OCI-LY1 (cell line): ENCODE measurements around the gene STEAP4.

ENCODE experiments used
- CTCF ChIP-seq: fragments of 200-600 bp; sonication (generic), shearing (Covaris generic); IDR thresholded peaks from 2 replicates; pipeline ENCODE4 v1.5.1; 2017; ENCODE audit warnings: mild to moderate bottlenecking, antibody characterized with exemption, low read length, moderate library complexity, mixed read lengths
- EZH2 ChIP-seq: fragments of 200-600 bp; sonication (generic), shearing (Covaris generic); IDR thresholded peaks from 2 replicates; pipeline ENCODE4 v1.8.0; 2017; ENCODE audit warnings: borderline replicate concordance, mixed run types, mild to moderate bottlenecking, antibody characterized with exemption, low read length, moderate library complexity, mixed read lengths

GRCh38 chr7:88324699-88325098 lies 18.0 kb upstream of the STEAP4 start:
- no peak for TF ChIP-seq CTCF
- no peak for TF ChIP-seq EZH2
